Mesendoderm (in vitro differentiated cells): ENCODE data around the gene PRG3.
A peak's percentile ranks its signal among the peaks of the same experiment; 100 is the strongest.
"Not testable (repeated sequence)": the region's sequence is repeated elsewhere in the genome, so short reads cannot be mapped to it uniquely, and the experiment has no call there.

Experiments
- DNase-seq: peaks from one replicate; pipeline ENCODE4 v3.0.0; 2013
- H2AK5ac ChIP-seq: 2 replicates; pipeline ENCODE4 v1.6.1; 2013; ENCODE audit warnings: low read length, inconsistent platforms
- H2BK120ac ChIP-seq: 2 replicates; pipeline ENCODE4 v1.6.1; 2013; ENCODE audit warnings: low read depth, mild to moderate bottlenecking, low read length, moderate library complexity, mixed read lengths
- H2BK15ac ChIP-seq: replicated peaks from 2 replicates; pipeline ENCODE4 v1.6.1; 2013; ENCODE audit warnings: low read depth, mild to moderate bottlenecking, moderate library complexity
- H2BK5ac ChIP-seq: 2 replicates; pipeline ENCODE4 v1.6.1; 2013; ENCODE audit warnings: low read length, inconsistent platforms
- H3K18ac ChIP-seq: 2 replicates; pipeline ENCODE4 v1.6.1; 2013; ENCODE audit warnings: mild to moderate bottlenecking, low read length, mixed read lengths
- H3K23ac ChIP-seq: one replicate; pipeline ENCODE4 v1.6.1; 2013; ENCODE audit warnings: low read length
- H3K27ac ChIP-seq: 2 replicates; pipeline ENCODE4 v1.5.1; 2013; ENCODE audit warnings: low read depth, mild to moderate bottlenecking, inconsistent platforms, low read length, moderate library complexity
- H3K27me3 ChIP-seq: 2 replicates; pipeline ENCODE4 v1.6.1; 2013; ENCODE audit warnings: low read length, control low read depth, mild to moderate bottlenecking, inconsistent platforms; ENCODE audit not compliant: insufficient read depth, poor library complexity
- H3K36me3 ChIP-seq: 2 replicates; pipeline ENCODE4 v1.6.1; 2013; ENCODE audit warnings: low read length, inconsistent platforms; ENCODE audit not compliant: control insufficient read depth, insufficient read depth
- H3K4ac ChIP-seq: one replicate; pipeline ENCODE4 v1.6.1; 2013; ENCODE audit warnings: low read depth, mild to moderate bottlenecking, low read length, moderate library complexity
- H3K4me1 ChIP-seq: 2 replicates; pipeline ENCODE4 v1.6.1; 2013; ENCODE audit warnings: low read depth, low read length, inconsistent platforms; ENCODE audit not compliant: control insufficient read depth
- H3K4me2 ChIP-seq: 2 replicates; pipeline ENCODE4 v1.6.1; 2013; ENCODE audit warnings: low read length
- H3K4me3 ChIP-seq: 2 replicates; pipeline ENCODE4 v1.5.1; 2013; ENCODE audit warnings: mild to moderate bottlenecking, low read length
- H3K56ac ChIP-seq: one replicate; pipeline ENCODE4 v1.6.1; 2013; ENCODE audit warnings: low read length
- H3K79me1 ChIP-seq: 2 replicates; pipeline ENCODE4 v1.6.1; 2013; ENCODE audit warnings: low read length, inconsistent platforms
- H3K79me2 ChIP-seq: 2 replicates; pipeline ENCODE4 v1.6.1; 2013; ENCODE audit warnings: mild to moderate bottlenecking, low read length; ENCODE audit not compliant: control insufficient read depth, insufficient read depth
- H3K9ac ChIP-seq: 2 replicates; pipeline ENCODE4 v1.6.1; 2013; ENCODE audit warnings: low read length, inconsistent platforms
- H4K5ac ChIP-seq: one replicate; pipeline ENCODE4 v1.6.1; 2013; ENCODE audit warnings: low read length
- H4K8ac ChIP-seq: one replicate; pipeline ENCODE4 v1.6.1; 2013; ENCODE audit warnings: low read depth, mild to moderate bottlenecking, control low read depth, low read length, moderate library complexity
- WGBS: extraction: QIAGEN DNeasy Blood & Tissue Kit; methylation state at CpG from one replicate; pipeline ENCODE4 v1.1.7; 2013; ENCODE audit warnings: low lambda C conversion rate, missing lambda C conversion rate; ENCODE audit not compliant: insufficient coverage; ENCODE audit errors: extremely low coverage; 5-methylcytosine and 5-hydroxymethylcytosine counted together

PRG3 gene

GRCh38 chr11:57403003-57403801 lies 22.3 kb upstream of the PRG3 start:
- H3K23ac ChIP-seq = not testable (repeated sequence)

DNA sequence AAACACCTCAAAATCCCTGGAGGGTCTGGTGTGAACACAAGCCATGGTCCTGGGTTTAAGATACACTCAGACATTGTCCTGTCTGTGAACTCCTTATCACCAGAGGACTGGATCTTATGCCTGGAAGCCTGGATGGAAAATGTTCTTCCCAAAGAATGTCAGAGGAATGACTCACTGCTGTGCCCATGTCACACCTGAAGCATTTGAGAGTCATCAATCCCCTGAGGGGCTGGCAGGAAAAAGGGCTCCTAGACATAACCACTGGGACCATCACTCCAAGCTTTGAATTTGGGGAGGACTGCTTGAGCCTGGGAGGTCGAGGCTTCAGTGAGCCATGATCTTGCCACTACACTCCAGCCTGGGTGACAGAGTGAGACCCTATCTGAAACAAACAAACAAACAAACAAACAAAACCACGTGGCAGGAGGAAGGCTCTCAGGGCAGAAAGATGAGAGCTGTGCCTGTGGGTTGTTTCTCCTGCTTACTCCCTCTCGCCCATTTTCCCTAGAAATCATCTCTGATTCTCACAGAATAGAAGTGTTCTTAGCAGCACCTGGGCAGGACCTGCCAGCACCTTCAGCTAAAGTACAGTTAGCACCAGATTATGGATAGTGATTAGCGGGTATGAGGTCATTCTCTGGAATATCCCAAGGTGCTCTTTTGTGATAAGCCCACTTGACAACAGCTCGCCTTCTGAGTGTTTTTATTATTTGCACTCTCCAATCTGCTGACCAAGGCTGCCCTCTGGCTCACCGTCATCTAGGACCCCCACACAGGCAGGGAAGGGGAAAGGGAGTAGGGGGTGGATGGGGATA lies 21.4 kb upstream of the PRG3 start:
- WGBS = no CpG with 5 or more reads among the region's 6 CpGs
- no peak overlapping the region for H3K4ac ChIP-seq
- no peak overlapping the region for H2BK5ac ChIP-seq
- no peak overlapping the region for H3K4me2 ChIP-seq
- no peak overlapping the region for H2BK15ac ChIP-seq
- H3K79me1 ChIP-seq = no peaks in the 10 kb centered on the region
- H3K4me3 ChIP-seq = no peak overlapping the region
- H3K56ac ChIP-seq = no peak overlapping the region
- no peak overlapping the region for H3K9ac ChIP-seq
- H3K23ac ChIP-seq = no peak overlapping the region
- H3K4me1 ChIP-seq = peaks cover 3% of the 10 kb centered on the region
- H2BK120ac ChIP-seq = no peak overlapping the region
- no peaks in the 10 kb centered on the region for H3K36me3 ChIP-seq
- H3K79me2 ChIP-seq = no peaks in the 10 kb centered on the region
- no peak overlapping the region for H4K5ac ChIP-seq
- H2AK5ac ChIP-seq = no peak overlapping the region
- no peak overlapping the region for H4K8ac ChIP-seq
- H3K27ac ChIP-seq = no peak overlapping the region
- H3K27me3 ChIP-seq = no peaks in the 10 kb centered on the region
- DNase-seq = peak; percentile 94
- H3K18ac ChIP-seq = no peak overlapping the region

More at GRCh38 chr11:57403003-57403801, 22.3 kb upstream of the PRG3 start:
- H2BK15ac ChIP-seq, H4K8ac ChIP-seq, H3K9ac ChIP-seq, H3K79me2 ChIP-seq, H3K4me3 ChIP-seq, H3K4ac ChIP-seq, H3K27ac ChIP-seq, H2AK5ac ChIP-seq, H3K27me3 ChIP-seq, H3K56ac ChIP-seq, H3K36me3 ChIP-seq, H2BK5ac ChIP-seq, H4K5ac ChIP-seq, H3K79me1 ChIP-seq, H3K4me2 ChIP-seq, DNase-seq, H2BK120ac ChIP-seq, H3K18ac ChIP-seq, H3K4me1 ChIP-seq: not testable (repeated sequence)
- WGBS = no CpG with 5 or more reads among the region's 6 CpGs

- Histone ChIP-seq H3K36me3 (no peaks in the 10 kb centered on the region), H2BK5ac (no peak overlapping the region), H3K4ac (no peak overlapping the region), H3K23ac (no peak overlapping the region), H3K9ac (no peak overlapping the region), H4K5ac (no peak overlapping the region), H3K27ac (no peak overlapping the region), H2AK5ac (no peak overlapping the region), H3K4me1 (peaks cover 3% of the 10 kb centered on the region), H3K56ac (no peak overlapping the region), H3K4me3 (no peak overlapping the region), H3K18ac (no peak overlapping the region), H3K4me2 (no peak overlapping the region), H3K27me3 (no peaks in the 10 kb centered on the region), H2BK15ac (no peak overlapping the region), H3K79me2 (no peaks in the 10 kb centered on the region), H3K79me1 (no peaks in the 10 kb centered on the region), H2BK120ac (no peak overlapping the region), H4K8ac (no peak overlapping the region)
- DNase-seq = no peak
- WGBS = no CpG with 5 or more reads among the region's 4 CpGs
Observed at GRCh38 chr11:57399972-57400578, 19.1 kb upstream of the PRG3 start.

- H2BK5ac ChIP-seq = no peak overlapping the region
- no peaks in the 10 kb centered on the region for H3K79me1 ChIP-seq
- no peaks in the 10 kb centered on the region for H3K79me2 ChIP-seq
- H3K23ac ChIP-seq = no peak overlapping the region
- H3K18ac ChIP-seq = no peak overlapping the region
- H3K4me2 ChIP-seq = no peak overlapping the region
- no peak overlapping the region for H4K8ac ChIP-seq
- no peak overlapping the region for H3K56ac ChIP-seq
- H4K5ac ChIP-seq = no peak overlapping the region
- no peak overlapping the region for H2AK5ac ChIP-seq
- no peaks in the 10 kb centered on the region for H3K36me3 ChIP-seq
- no peak overlapping the region for H3K4me3 ChIP-seq
- H2BK120ac ChIP-seq = no peak overlapping the region
- no peak overlapping the region for H3K27ac ChIP-seq
- no peak overlapping the region for H3K9ac ChIP-seq
- no CpG with 5 or more reads among the region's 5 CpGs for WGBS
- DNase-seq = peak; percentile 8
- no peak overlapping the region for H3K4ac ChIP-seq
- no peaks in the 10 kb centered on the region for H3K27me3 ChIP-seq
- peaks cover 3% of the 10 kb centered on the region for H3K4me1 ChIP-seq
- no peak overlapping the region for H2BK15ac ChIP-seq
Observed at GRCh38 chr11:57399221-57399620, 18.3 kb upstream of the PRG3 start.

- H2BK5ac ChIP-seq = no peak overlapping the region
- no peaks in the 10 kb centered on the region for H3K36me3 ChIP-seq
- WGBS = no CpG with 5 or more reads among the region's 4 CpGs
Observed at GRCh38 chr11:57397394-57397990, 16.5 kb upstream of the PRG3 start.

More at GRCh38 chr11:57397394-57397990, 16.5 kb upstream of the PRG3 start:
- Histone ChIP-seq H4K8ac (no peak overlapping the region), H2BK120ac (no peak overlapping the region), H3K4me3 (no peak overlapping the region), H3K79me1 (no peaks in the 10 kb centered on the region), H3K4me1 (peaks cover 2% of the 10 kb centered on the region), H3K27ac (no peak overlapping the region), H4K5ac (no peak overlapping the region), H3K27me3 (no peaks in the 10 kb centered on the region), H3K4ac (no peak overlapping the region), H2AK5ac (no peak overlapping the region), H2BK15ac (no peak overlapping the region), H3K56ac (no peak overlapping the region), H3K18ac (no peak overlapping the region), H3K4me2 (no peak overlapping the region), H3K9ac (no peak overlapping the region), H3K79me2 (no peaks in the 10 kb centered on the region), H3K23ac (no peak overlapping the region)
- DNase-seq = no peak
